GM10266 (cell line): ENCODE data around the gene PI4KA.

Experiments used
- DNase-seq: peaks from one replicate; pipeline ENCODE4 v3.0.0; 2012; ENCODE audit errors: extremely low spot score
- TF ChIP-seq, protein P1 (sequence below): IDR thresholded peaks from 2 replicates; pipeline ENCODE4 v1.5.1; 2012; ENCODE audit warnings: mild to moderate bottlenecking, low read depth; ENCODE audit not compliant: control insufficient read depth, insufficient read depth; ENCODE audit errors: missing control alignments

PI4KA gene

DNA sequence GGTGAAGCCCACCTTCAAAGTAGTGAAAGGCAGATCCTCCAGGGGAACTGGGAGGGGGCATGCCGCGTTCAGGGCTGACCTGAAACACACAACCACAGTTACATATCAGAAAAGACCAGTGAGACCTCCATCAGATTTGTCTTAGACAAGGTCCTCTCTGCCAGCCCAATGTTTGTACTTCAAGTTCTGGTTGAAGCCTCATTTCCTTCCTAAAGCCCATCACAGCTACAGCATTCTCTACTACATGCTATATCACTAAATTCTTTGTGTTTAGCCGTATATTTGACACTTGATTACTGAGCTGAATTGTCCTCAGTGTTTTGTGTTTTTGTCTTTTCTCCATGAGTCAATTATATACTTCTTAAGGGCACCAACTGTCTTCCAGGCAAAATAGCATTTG, 40.1 kb downstream of the PI4KA start:
- TF ChIP-seq, protein P1, sequence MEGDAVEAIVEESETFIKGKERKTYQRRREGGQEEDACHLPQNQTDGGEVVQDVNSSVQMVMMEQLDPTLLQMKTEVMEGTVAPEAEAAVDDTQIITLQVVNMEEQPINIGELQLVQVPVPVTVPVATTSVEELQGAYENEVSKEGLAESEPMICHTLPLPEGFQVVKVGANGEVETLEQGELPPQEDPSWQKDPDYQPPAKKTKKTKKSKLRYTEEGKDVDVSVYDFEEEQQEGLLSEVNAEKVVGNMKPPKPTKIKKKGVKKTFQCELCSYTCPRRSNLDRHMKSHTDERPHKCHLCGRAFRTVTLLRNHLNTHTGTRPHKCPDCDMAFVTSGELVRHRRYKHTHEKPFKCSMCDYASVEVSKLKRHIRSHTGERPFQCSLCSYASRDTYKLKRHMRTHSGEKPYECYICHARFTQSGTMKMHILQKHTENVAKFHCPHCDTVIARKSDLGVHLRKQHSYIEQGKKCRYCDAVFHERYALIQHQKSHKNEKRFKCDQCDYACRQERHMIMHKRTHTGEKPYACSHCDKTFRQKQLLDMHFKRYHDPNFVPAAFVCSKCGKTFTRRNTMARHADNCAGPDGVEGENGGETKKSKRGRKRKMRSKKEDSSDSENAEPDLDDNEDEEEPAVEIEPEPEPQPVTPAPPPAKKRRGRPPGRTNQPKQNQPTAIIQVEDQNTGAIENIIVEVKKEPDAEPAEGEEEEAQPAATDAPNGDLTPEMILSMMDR = no peak
- no peak for DNase-seq

DNA sequence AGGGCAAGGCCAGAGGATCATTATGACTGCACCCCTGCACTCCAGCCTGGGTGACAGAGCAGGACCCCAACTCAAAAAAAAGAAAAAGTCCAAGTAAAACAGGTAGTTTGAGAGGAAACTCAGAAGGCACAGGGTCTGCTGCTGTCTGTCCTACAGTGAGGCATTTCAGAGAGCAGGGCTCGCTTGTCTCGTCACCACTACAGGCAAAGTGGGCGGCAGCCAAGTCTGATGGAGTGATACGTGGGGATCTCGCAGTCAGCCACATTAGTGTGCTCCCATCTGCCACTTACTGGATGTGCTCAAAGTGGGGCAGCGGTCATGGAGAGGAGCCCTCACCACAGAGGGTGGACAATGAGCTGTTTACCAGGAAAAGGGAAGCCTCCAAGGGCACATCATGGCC, 42.1 kb downstream of the PI4KA start:
- TF ChIP-seq, protein P1 = no peak
- DNase-seq = no peak

DNA sequence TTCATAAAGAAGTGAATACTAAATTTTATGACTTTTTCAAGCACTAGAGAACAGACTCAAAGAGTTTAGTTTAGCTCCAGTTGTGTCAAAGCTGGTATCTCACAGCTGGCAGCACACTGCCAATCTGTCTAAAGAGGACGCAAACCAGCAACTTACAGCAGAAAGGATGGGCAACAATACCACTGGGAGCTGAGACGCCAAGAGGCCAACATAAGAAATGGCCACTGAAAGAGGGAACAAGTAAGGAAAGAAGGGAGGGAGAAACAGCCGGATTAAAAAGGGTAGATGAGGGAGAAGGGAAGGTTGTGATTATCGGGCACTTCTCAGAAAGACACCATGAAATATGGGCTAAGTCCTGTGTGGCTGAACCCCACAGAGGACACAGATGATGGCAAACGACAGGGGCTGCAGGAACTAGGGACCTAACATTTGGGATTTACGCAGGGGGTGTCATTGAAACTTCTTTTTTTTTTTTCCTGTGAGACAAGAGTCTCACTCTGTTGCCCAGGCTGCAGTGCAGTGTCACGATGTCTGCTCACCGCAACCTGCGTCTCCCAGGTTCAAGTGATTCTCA, 43.0 kb downstream of the PI4KA start:
- TF ChIP-seq, protein P1 = no peak
- no peak for DNase-seq

DNA sequence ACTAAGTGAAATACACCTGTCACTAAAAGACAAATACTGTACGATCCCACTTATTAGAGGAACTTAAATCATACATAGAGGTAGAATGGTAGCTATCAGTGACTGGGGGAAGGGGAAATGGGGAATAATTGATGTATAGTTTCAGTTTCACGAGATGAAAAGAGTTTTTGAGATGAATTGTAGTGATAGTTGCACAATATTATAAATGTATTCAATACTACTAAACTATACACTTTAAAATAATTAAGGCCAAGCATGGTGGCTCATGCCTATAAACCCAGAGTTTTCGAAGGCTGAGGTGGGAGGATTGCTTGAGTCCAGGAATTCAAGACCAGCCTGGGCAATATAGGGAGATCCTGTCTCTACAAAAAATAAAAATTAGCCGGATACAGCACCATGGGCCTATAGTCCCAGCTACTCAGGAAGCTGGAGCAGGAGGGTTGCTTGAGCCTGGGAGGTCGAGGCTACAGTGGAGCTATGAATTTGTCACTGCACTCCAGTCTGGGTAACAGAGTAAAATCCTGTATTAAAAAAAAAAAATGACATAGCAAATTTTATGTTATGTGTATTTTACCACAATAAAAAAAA, 44.3 kb downstream of the PI4KA start:
- DNase-seq = no peak
- TF ChIP-seq, protein P1 = no peak

DNA sequence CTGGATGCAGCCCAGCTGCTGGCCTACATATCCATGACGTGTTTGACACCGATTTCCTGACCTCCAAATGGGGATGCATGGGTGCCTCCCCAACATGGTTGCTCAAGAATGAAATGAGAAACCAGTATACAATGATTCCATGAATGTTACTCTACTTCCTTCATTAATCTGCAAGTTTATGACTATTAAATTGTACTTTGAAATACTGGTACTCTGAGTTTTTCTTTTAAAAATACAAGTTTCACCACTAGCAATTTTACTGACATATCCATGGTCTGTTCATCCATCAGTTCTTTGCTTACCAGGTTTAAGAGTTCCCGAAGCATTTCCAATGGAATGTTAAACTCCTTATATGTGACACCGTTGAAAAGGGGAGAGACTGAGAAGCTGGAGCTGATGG, 45.6 kb downstream of the PI4KA start:
- no peak for DNase-seq
- TF ChIP-seq, protein P1 = no peak

DNA sequence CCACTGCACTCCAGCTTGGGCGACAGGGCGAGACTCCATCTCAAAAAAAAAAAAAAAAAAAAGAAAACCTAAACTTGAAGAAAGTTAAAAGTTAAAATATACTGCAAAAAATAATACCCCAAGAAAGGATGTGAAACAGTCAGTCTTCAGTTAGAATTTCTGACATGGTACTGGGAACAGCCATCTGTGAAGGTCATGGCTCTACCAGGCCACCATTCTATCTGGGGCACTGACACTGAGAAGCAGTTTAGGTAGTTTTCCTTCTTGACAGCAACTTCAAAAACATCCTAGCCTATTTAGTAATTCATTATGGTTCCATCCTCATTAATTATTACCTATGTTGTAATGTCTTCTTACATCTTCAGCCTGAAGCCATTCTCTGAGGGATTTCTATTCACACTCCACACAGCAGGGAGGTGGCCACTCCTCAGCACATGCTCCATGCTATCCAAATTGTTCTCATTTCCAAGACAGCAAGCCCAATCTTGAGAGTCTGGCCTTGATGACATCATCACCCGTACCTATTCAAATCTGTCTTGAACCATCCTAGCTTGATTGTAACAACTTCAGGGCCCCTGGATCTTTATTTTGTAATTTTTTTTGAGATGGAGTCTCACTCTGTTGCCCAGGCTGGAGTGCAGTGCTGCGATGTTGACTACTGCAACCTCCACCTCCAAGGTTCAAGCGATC, 46.5 kb downstream of the PI4KA start:
- DNase-seq = no peak

DNA sequence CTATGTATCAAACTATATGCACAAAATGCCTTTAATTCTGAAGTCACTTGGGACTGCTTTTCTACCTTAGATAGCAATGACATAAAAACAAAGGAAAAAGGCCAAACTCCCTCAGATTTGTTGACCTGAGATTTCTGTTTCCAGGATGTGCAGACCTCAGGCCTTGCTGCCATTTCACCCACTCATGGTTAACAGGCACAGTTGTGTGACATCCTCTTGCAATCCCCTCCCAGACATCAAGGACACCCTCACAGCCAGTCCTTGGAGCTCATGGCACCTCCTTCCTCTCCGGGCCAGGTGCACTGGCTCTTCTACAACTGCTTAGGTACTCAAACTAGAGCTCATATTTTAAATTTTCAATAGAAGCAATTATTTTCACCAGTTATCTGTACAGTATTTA, 47.4 kb downstream of the PI4KA start:
- TF ChIP-seq, protein P1 = no peak
- DNase-seq = no peak

More for the DNA sequence above, 46.5 kb downstream of the PI4KA start:
- TF ChIP-seq, protein P1 = no peak
